ENCODE results near the gene REV3L. TPM values are rescaled to one million over a fixed set of nuclear protein-coding genes. Genes with fewer than 3 reads are reported as not detected.

The REV3L gene
- total and polyA plus RNA-seq, 2 donors (not counting 1 experiment from before 2014, with no cell fraction given), result 4.7 to 37.9 TPM

DNA sequence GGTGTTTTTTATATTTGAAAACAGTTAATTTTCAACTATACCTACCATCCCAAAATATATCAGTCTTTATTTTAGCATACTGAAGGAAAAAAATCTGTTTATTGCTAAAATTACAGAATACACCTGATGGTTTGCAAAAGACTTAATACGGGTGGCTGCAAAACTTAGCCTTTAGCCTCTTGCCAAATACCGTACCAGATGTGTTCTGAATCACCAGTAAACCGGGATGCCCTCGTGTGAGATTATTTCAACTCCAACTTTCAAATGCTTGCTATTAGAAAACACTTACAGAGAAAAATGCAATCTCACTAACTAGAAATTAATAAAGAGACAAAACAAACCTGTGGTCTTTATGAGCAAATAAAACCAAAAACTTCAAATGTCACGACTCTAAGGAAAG, 36.0 kb downstream of the REV3L start:
- H4K20me1 ChIP-seq (ENCODE audit: control insufficient read depth, insufficient read depth, low read length, poor library complexity, severe bottlenecking), result peaks cover 23% of the 10 kb centered on the region
- no peak overlapping the region for H3K4me3 Mint-ChIP-seq
- H3K36me3 ChIP-seq (replicated peaks in 1 of 2; ENCODE audit: control extremely low read depth in 1 of 2, control insufficient read depth in 1 of 2, extremely low read depth in 1 of 2, insufficient read depth in 2 of 2, low read length in 1 of 2), result peaks cover 0 to 2% of the 10 kb centered on the region in 2 experiments
- no peak overlapping the region for H3K9ac ChIP-seq (ENCODE audit: low read length)
- ChIA-PET POLR2A (no interaction called here), CTCF (no interaction called here)
- TF ChIP-seq, protein P1, sequence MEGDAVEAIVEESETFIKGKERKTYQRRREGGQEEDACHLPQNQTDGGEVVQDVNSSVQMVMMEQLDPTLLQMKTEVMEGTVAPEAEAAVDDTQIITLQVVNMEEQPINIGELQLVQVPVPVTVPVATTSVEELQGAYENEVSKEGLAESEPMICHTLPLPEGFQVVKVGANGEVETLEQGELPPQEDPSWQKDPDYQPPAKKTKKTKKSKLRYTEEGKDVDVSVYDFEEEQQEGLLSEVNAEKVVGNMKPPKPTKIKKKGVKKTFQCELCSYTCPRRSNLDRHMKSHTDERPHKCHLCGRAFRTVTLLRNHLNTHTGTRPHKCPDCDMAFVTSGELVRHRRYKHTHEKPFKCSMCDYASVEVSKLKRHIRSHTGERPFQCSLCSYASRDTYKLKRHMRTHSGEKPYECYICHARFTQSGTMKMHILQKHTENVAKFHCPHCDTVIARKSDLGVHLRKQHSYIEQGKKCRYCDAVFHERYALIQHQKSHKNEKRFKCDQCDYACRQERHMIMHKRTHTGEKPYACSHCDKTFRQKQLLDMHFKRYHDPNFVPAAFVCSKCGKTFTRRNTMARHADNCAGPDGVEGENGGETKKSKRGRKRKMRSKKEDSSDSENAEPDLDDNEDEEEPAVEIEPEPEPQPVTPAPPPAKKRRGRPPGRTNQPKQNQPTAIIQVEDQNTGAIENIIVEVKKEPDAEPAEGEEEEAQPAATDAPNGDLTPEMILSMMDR (IDR thresholded peaks at IDR 0.05), result no peak
- no peak for TF ChIP-seq EZH2 (IDR thresholded peaks at IDR 0.05; ENCODE audit: borderline replicate concordance, insufficient read depth, low read depth, low read length, poor library complexity, severe bottlenecking)
- DNase-seq (no peak), ATAC-seq (ENCODE audit: low read depth) (no peak)
- H2AFZ ChIP-seq (ENCODE audit: insufficient read depth, low read depth, low read length, poor library complexity, severe bottlenecking), result no peak overlapping the region
- no peak overlapping the region for H3K4me2 ChIP-seq (replicated peaks; ENCODE audit: low read depth, low read length, poor library complexity, severe bottlenecking)
- H3K79me2 ChIP-seq (ENCODE audit: control insufficient read depth, insufficient read depth, low read length), result peaks cover 55% of the 10 kb centered on the region
- peaks cover 19% of the 10 kb centered on the region for H3K4me1 Mint-ChIP-seq
- no peaks in the 10 kb centered on the region for H3K9me3 ChIP-seq (ENCODE audit: control extremely low read depth in 1 of 3, control insufficient read depth in 2 of 3, insufficient read depth in 1 of 3, low read length in 2 of 3)
- no peak overlapping the region for H3K27ac ChIP-seq (ENCODE audit: low read length in 2 of 2)
- no peak overlapping the region for H3K27ac Mint-ChIP-seq
- intact Hi-C loops (cut with micrococcal nuclease), result no loop called here
- no peak overlapping the region for H3K4me3 ChIP-seq (ENCODE audit: control extremely low read depth in 1 of 5, extremely low read depth in 1 of 5, insufficient read depth in 1 of 5, low read depth in 2 of 5, low read length in 4 of 5)
- H3K9me3 Mint-ChIP-seq (ENCODE audit: insufficient read depth), result no peaks in the 10 kb centered on the region
- no CpG with 5 or more reads among the region's 5 CpGs for WGBS (ENCODE audit: insufficient coverage)
- H3K27me3 Mint-ChIP-seq, result no peaks in the 10 kb centered on the region
- H3K27me3 ChIP-seq (replicated peaks in 1 of 4; ENCODE audit: control extremely low read depth in 1 of 4, control insufficient read depth in 3 of 4, insufficient read depth in 4 of 4, low read length in 3 of 4), result no peaks in the 10 kb centered on the region
- H3K4me1 ChIP-seq (ENCODE audit: control insufficient read depth in 2 of 2, insufficient read depth in 2 of 2, low read length in 2 of 2), result peaks cover 3 to 5% of the 10 kb centered on the region in 2 donors

DNA sequence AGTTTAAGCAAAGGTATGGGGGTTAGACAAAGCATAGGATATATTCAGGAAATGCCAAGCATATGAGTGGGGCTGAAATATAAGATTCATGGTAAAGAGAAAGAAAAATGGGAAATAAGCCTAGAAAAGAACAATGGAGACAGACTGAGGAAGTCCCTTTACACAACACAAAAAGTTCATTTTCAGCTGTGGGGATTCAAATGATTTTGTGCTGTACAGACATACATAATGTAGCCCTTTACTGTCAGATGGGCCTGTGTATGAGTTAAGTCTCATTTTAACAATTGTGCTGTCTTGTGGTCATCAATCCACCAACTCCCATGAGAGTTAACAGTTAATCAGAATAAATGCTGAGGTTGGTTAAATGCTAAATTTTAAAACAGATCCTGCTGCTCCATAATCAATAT, 37.2 kb downstream of the REV3L start:
- no peaks in the 10 kb centered on the region for H3K27me3 Mint-ChIP-seq

More for the DNA sequence above, 37.2 kb downstream of the REV3L start:
- Histone ChIP-seq H3K27me3 (replicated peaks in 1 of 4; ENCODE audit: control extremely low read depth in 1 of 4, control insufficient read depth in 3 of 4, insufficient read depth in 4 of 4, low read length in 3 of 4) (no peaks in the 10 kb centered on the region), H3K9me3 (ENCODE audit: control extremely low read depth in 1 of 3, control insufficient read depth in 2 of 3, insufficient read depth in 1 of 3, low read length in 2 of 3) (no peaks in the 10 kb centered on the region), H2AFZ (ENCODE audit: insufficient read depth, low read depth, low read length, poor library complexity, severe bottlenecking) (no peak overlapping the region), H3K27ac (ENCODE audit: low read length in 2 of 2) (no peak overlapping the region), H3K79me2 (ENCODE audit: control insufficient read depth, insufficient read depth, low read length) (peaks cover 63% of the 10 kb centered on the region), H3K9ac (ENCODE audit: low read length) (no peak overlapping the region), H3K4me3 (ENCODE audit: control extremely low read depth in 1 of 5, extremely low read depth in 1 of 5, insufficient read depth in 1 of 5, low read depth in 2 of 5, low read length in 4 of 5) (no peak overlapping the region), H4K20me1 (ENCODE audit: control insufficient read depth, insufficient read depth, low read length, poor library complexity, severe bottlenecking) (peaks cover 21% of the 10 kb centered on the region), H3K36me3 (replicated peaks in 1 of 2; ENCODE audit: control extremely low read depth in 1 of 2, control insufficient read depth in 1 of 2, extremely low read depth in 1 of 2, insufficient read depth in 2 of 2, low read length in 1 of 2) (no peaks in the 10 kb centered on the region), H3K4me2 (replicated peaks; ENCODE audit: low read depth, low read length, poor library complexity, severe bottlenecking) (no peak overlapping the region), H3K4me1 (ENCODE audit: control insufficient read depth in 2 of 2, insufficient read depth in 2 of 2, low read length in 2 of 2) (peaks cover 12% of the 10 kb centered on the region in 2 donors)
- no peaks in the 10 kb centered on the region for H3K9me3 Mint-ChIP-seq (ENCODE audit: insufficient read depth)
- DNase-seq (no peak), ATAC-seq (ENCODE audit: low read depth) (no peak)
- TF ChIP-seq EZH2 (IDR thresholded peaks at IDR 0.05; ENCODE audit: borderline replicate concordance, insufficient read depth, low read depth, low read length, poor library complexity, severe bottlenecking), result no peak
- TF ChIP-seq, protein P1 (IDR thresholded peaks at IDR 0.05), result no peak
- H3K4me1 Mint-ChIP-seq, result peaks cover 25% of the 10 kb centered on the region
- no peak overlapping the region for H3K4me3 Mint-ChIP-seq
- ChIA-PET CTCF (no interaction called here), POLR2A (no interaction called here)
- no peak overlapping the region for H3K27ac Mint-ChIP-seq
- intact Hi-C loops (cut with micrococcal nuclease), result no loop called here
